K562 (cell line): ENCODE data around the gene TTC28. TPM values are rescaled to one million over a fixed set of nuclear protein-coding genes. Genes with fewer than 3 reads are reported as not detected.

Source experiments
- ATAC-seq: fragments of 200-7000 bp; cut with Tn5 transposase; 3 replicates; pipeline ENCODE4 v1.9.1; 2020; ENCODE audit warnings: moderate library complexity
- BruUV-seq: library from RNA; stranded (reverse); fragments of 400-500 nt; replicated peaks from 2 replicates; lab custom pipeline; 2021; lab: Mats Ljungman, UMichigan
- CTCF ChIA-PET: fragments of 300-600 bp; formaldehyde crosslinking; extraction: SDS; loops from one replicate; lab custom pipeline; 2021; ENCODE audit warnings: low intra/inter-chr PET ratio; lab: Yijun Ruan, JAX
- POLR2A ChIA-PET: fragments of 300-600, 350-650 bp; sonication (Branson Sonifier 250); formaldehyde crosslinking; extraction: SDS; loops from one replicate; lab custom pipeline; 2021; ENCODE audit warnings: antibody characterized with exemption, inconsistent platforms; lab: Yijun Ruan, JAX
- DNase-seq, 4 experiments: peaks; one replicate each; pipeline versions ENCODE4 v3.0.0 to v3.0.0-alpha.2; 2011 to 2018; ENCODE audit warnings: low spot score in 3 of 4, mixed read lengths in 3 of 4; ENCODE audit errors: extremely low read depth in 1 of 4
- FAIRE-seq: peaks from 2 replicates; lab custom pipeline; 2011; peaks lifted over from hg19 to GRCh38; lab: Jason Lieb, UNC
- H2AFZ ChIP-seq: 2 replicates; pipeline ENCODE4 v1.6.0; 2011; ENCODE audit warnings: low read depth, low read length, control low read depth, inconsistent platforms
- H3K27ac ChIP-seq: fragments of 200-600 bp; 3 replicates; pipeline ENCODE4 v1.8.0; 2011; ENCODE audit warnings: low read depth, mild to moderate bottlenecking, control low read depth, inconsistent platforms, low read length, moderate library complexity, mixed read lengths; ENCODE audit errors: extremely low read depth
- H3K27me3 ChIP-seq, 2 experiments: fragments of 300-600 bp in 1 of 2; 2 replicates in 1 of 2; 3 replicates in 1 of 2; pipeline versions ENCODE4 v1.6.0 to v1.8.0; 2011; ENCODE audit warnings: inconsistent platforms in 2 of 2, low read length in 2 of 2, mild to moderate bottlenecking in 1 of 2, mixed read lengths in 1 of 2, moderate library complexity in 1 of 2; ENCODE audit not compliant: control insufficient read depth in 2 of 2, insufficient read depth in 2 of 2
- H3K36me3 ChIP-seq: fragments of 300-600 bp; 3 replicates; pipeline ENCODE4 v1.8.0; 2011; ENCODE audit warnings: mild to moderate bottlenecking, low read length, inconsistent platforms; ENCODE audit not compliant: control insufficient read depth, insufficient read depth
- H3K4me1 ChIP-seq, 2 experiments: fragments of 200-600 bp in 1 of 2; replicated peaks in 1 of 2; 2 replicates in 1 of 2; 3 replicates in 1 of 2; pipeline versions ENCODE4 v1.5.1 to v1.8.0; 2011; ENCODE audit warnings: inconsistent platforms in 2 of 2, low read length in 2 of 2, mild to moderate bottlenecking in 1 of 2, mixed read lengths in 1 of 2, moderate library complexity in 1 of 2; ENCODE audit not compliant: control insufficient read depth in 2 of 2, insufficient read depth in 2 of 2
- H3K4me2 ChIP-seq: 2 replicates; pipeline ENCODE4 v1.6.1; 2011; ENCODE audit warnings: low read length, control low read depth, inconsistent platforms, mixed read lengths; ENCODE audit not compliant: insufficient read depth
- H3K4me3 ChIP-seq: fragments of 200-600 bp; sonication (generic), shearing (Covaris generic); 2 replicates; pipeline ENCODE4 v1.5.1; 2016; ENCODE audit warnings: control low read depth, inconsistent platforms
- H3K79me2 ChIP-seq: fragments of 200-600 bp; 3 replicates; pipeline ENCODE4 v1.8.0; 2011; ENCODE audit warnings: low read length, inconsistent platforms; ENCODE audit not compliant: control insufficient read depth, insufficient read depth
- H3K9ac ChIP-seq, 2 experiments: 2 replicates each; pipeline versions ENCODE4 v1.6.0 to v1.6.1; 2011; ENCODE audit warnings: low read depth in 2 of 2, low read length in 2 of 2, control low read depth in 1 of 2, inconsistent platforms in 1 of 2, mild to moderate bottlenecking in 1 of 2, mixed read lengths in 1 of 2; ENCODE audit not compliant: insufficient read depth in 1 of 2
- H3K9me1 ChIP-seq: one replicate; pipeline ENCODE4 v1.6.0; 2011; ENCODE audit warnings: inconsistent platforms, mild to moderate bottlenecking, low read length, moderate library complexity; ENCODE audit not compliant: control insufficient read depth, insufficient read depth
- H3K9me3 ChIP-seq: replicated peaks from 2 replicates; pipeline ENCODE4 v1.5.1; 2011; ENCODE audit warnings: low read depth, low read length, inconsistent platforms; ENCODE audit not compliant: control insufficient read depth, insufficient read depth
- H4K20me1 ChIP-seq: replicated peaks from 2 replicates; pipeline ENCODE4 v1.6.1; 2011; ENCODE audit warnings: low read length, inconsistent platforms, mixed read lengths; ENCODE audit not compliant: control insufficient read depth, insufficient read depth
- ARHGAP35 ChIP-seq: fragments of 450-650 bp; IDR thresholded peaks from 2 replicates; pipeline ENCODE4 v1.6.1; 2018; ENCODE audit not compliant: partially characterized antibody
- C11orf30 ChIP-seq: fragments of 450-650 bp; IDR thresholded peaks from 2 replicates; pipeline ENCODE4 v1.6.1; 2016; ENCODE audit warnings: low read depth, mild to moderate bottlenecking
- MAFG ChIP-seq: fragments of 450-650 bp; conservative IDR thresholded peaks from 2 replicates; pipeline ENCODE4 v1.6.1; 2016; ENCODE audit warnings: missing genetic modification characterization, missing compliant biosample characterization
- MTA1 ChIP-seq: fragments of 450-650 bp; IDR thresholded peaks from 2 replicates; pipeline ENCODE4 v1.6.1; 2017; ENCODE audit warnings: borderline replicate concordance
- NFE2 ChIP-seq: IDR thresholded peaks from 2 replicates; pipeline ENCODE4 v1.6.1; 2014; ENCODE audit warnings: antibody characterized with exemption, low read depth
- RBM14 ChIP-seq: fragments of 200-400 bp; formaldehyde crosslinking; IDR thresholded peaks from 2 replicates; pipeline ENCODE4 v1.6.1; 2018; ENCODE audit warnings: low read depth, mild to moderate bottlenecking, low read length, moderate library complexity, borderline replicate concordance; ENCODE audit not compliant: insufficient read depth
- THRAP3 ChIP-seq: fragments of 450-650 bp; IDR thresholded peaks from 2 replicates; pipeline ENCODE4 v1.6.1; 2016; ENCODE audit warnings: mild to moderate bottlenecking, inconsistent platforms, borderline replicate concordance
- WGBS: fragments of 100-300 bp; shearing (Covaris generic); methylation state at CpG from one replicate; pipeline ENCODE4 v1.1.6; 2016; ENCODE audit warnings: low coverage, mixed read lengths; ENCODE audit not compliant: insufficient coverage; ENCODE audit errors: missing lambda C conversion rate; 5-methylcytosine and 5-hydroxymethylcytosine counted together
- in situ Hi-C: fragments of 300-500 bp; cut with MboI; formaldehyde crosslinking; loops from 4 replicates; pipeline ENCODE4 v1.15.0; 2018; ENCODE audit warnings: inconsistent platforms, mixed read lengths
- intact Hi-C: fragments of 100-400 bp; cut with micrococcal nuclease; formaldehyde crosslinking; loops from 2 replicates; pipeline ENCODE4 v1.14.2; 2022
- polyA plus RNA-seq, 8 experiments: library from polyadenylated mRNA; depleted of rRNA in 4 of 8; stranded (reverse) in 5 of 8; unstranded in 3 of 8; fragments of >200 nt; fragmentation: Nextera tagmentation in 2 of 8; fragmentation: Illumina TruSeq in 1 of 8; extraction: Ambion mirVana in 2 of 8; extraction: Trizol in 1 of 8; gene quantifications; 2 replicates each; pipeline versions ENCODE4 v1.2.1 to v1.2.3, GENCODE V29; 2011 to 2014; ENCODE audit warnings: inconsistent platforms in 1 of 8, missing spikeins in 1 of 8
- total RNA-seq, 7 experiments: library from RNA; depleted of rRNA in 6 of 7; stranded (reverse); fragments of >200 nt in 6 of 7; fragmentation: Illumina TruSeq in 2 of 7; extraction: Trizol in 2 of 7; gene quantifications; 2 replicates each; pipeline versions ENCODE4 v1.2.1 to v1.2.3, GENCODE V29; 2011 to 2021; ENCODE audit warnings: low replicate concordance in 1 of 7

Gene TTC28
- total and polyA plus RNA-seq, 9 of the 15 experiments (the other 6 are each of a cell fraction or from before 2014, with no cell fraction given), result 0.22 to 10.7 (median 3.1) TPM

DNA sequence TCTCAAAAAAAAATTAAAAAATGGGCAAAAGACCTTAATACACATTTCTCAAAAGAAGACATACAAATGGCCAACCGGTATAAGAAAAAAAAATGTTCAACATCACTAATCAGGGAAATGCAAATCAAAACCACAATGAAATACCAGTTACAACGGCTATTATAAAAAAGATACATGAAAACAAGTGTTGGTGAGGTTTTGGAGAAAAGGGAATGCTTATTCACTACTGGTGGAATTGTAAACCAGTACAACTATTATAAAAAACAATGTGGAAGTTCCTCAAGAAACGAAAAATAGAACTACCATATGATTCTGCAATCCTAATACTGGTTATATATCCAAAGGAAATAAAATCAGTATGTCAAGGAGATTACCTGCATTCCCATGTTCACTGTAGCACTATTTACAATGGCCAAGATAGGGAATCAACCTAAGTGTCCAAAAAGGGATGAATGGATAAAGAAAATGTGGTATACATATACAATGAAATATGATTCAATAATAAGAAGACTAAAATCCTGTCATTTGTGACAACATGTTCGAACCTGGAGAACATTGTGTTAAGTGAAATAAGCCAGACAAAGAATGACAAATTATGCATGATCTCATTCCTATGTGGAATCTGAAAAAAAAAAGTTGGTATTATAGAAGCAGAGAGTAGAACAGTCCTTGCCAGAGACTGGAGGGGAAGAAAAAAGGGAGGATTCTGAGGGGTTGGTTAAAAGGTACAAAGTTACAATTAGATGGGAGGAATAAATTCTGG is 503.7 kb downstream of the TTC28 start:
- no peaks in the 10 kb centered on the region for H3K9me3 ChIP-seq
- POLR2A ChIA-PET, result no interaction called here
- peaks cover 0 to 2% of the 10 kb centered on the region in 2 experiments; a peak in 1 of 5 replicates for H3K4me1 ChIP-seq
- H3K9ac ChIP-seq, result no peak overlapping the region
- no peak overlapping the region for H2AFZ ChIP-seq
- BruUV-seq, result no TSS peak
- H3K36me3 ChIP-seq, result no peaks in the 10 kb centered on the region
- ATAC-seq, result no peak
- CTCF ChIA-PET, result no interaction called here
- no peak for FAIRE-seq
- in situ Hi-C loops, result no loop called here
- intact Hi-C loops, result no loop called here
- H4K20me1 ChIP-seq, result no peaks in the 10 kb centered on the region
- DNase-seq, result no peak
- TF ChIP-seq MTA1 (no peak), THRAP3 (no peak)
- no peak overlapping the region for H3K4me3 ChIP-seq
- no peak overlapping the region for H3K27ac ChIP-seq
- no peak overlapping the region for H3K4me2 ChIP-seq
- WGBS, result 33% methylated on average over 4 of the region's 4 CpGs
- no peaks in the 10 kb centered on the region for H3K9me1 ChIP-seq
- no peaks in the 10 kb centered on the region for H3K27me3 ChIP-seq
- no peaks in the 10 kb centered on the region for H3K79me2 ChIP-seq

DNA sequence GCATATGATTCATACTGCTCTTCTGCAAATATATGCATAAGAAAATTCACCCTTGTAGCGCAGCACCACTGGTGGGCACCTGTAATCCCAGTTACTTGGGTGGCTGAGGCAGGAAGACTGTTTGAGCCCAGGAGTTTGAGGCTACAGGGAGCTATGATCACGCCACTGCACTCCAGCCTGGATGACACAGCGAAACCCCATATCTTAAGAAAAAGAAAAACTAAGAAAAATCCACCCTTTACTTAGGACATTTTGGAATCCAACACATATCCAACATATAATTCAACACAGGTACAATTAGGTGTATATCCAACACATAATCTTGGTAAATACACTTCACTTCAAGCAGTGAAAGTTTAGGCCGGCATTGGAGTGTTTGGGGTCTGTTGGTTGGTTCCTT is 505.1 kb downstream of the TTC28 start:
- H3K27ac ChIP-seq, result no peak overlapping the region
- peaks cover 0 to 2% of the 10 kb centered on the region in 2 experiments; a peak in 1 of 5 replicates for H3K4me1 ChIP-seq
- 39% methylated on average over 3 of the region's 4 CpGs for WGBS
- no peaks in the 10 kb centered on the region for H3K79me2 ChIP-seq
- TF ChIP-seq RBM14, result no peak
- TF ChIP-seq MAFG (tag), result peak; percentile 50
- no peak for TF ChIP-seq ARHGAP35
- peak; percentile 39; the same call in 1 of the 2 replicates for TF ChIP-seq NFE2
- peak; percentile 51 for TF ChIP-seq C11orf30
- POLR2A ChIA-PET, result interaction anchor here (1.4 kb wide), 1 partner anchor 9 kb away, joined by 3 read pairs; no protein-coding TSS in a partner anchor
- ATAC-seq (no peak), DNase-seq (no peak), FAIRE-seq (no peak)
- H3K9me1 ChIP-seq, result no peaks in the 10 kb centered on the region
- in situ Hi-C loops (no loop called here), intact Hi-C loops (no loop called here)
- BruUV-seq, result no TSS peak
- no peak overlapping the region for H3K4me2 ChIP-seq
- H3K4me3 ChIP-seq, result no peak overlapping the region
- H3K27me3 ChIP-seq, result no peaks in the 10 kb centered on the region
- H3K36me3 ChIP-seq, result no peaks in the 10 kb centered on the region
- H2AFZ ChIP-seq, result no peak overlapping the region
- CTCF ChIA-PET, result interaction anchor here (0.6 kb wide), 1 partner anchor 210 kb away, joined by 5 read pairs; no protein-coding TSS in a partner anchor
- no peak overlapping the region for H3K9ac ChIP-seq
- no peaks in the 10 kb centered on the region for H4K20me1 ChIP-seq
- no peaks in the 10 kb centered on the region for H3K9me3 ChIP-seq
